OCI-LY3 (cell line): Measurements from ENCODE around the gene KCNE1.

Experiments used
- H2AFZ ChIP-seq: fragments of 200-600, 300-600 bp; shearing (Covaris generic); 2 replicates; pipeline ENCODE4 v1.6.0; 2014; ENCODE audit warnings: antibody characterized with exemption, low read depth, low read length
- H3K27ac ChIP-seq: fragments of 200-600, 300-600 bp; sonication (generic); 2 replicates; pipeline ENCODE4 v1.5.1; 2014; ENCODE audit warnings: mild to moderate bottlenecking, low read length, moderate library complexity, mixed read lengths
- H3K27me3 ChIP-seq: fragments of 200-600, 300-600 bp; sonication (generic); 2 replicates; pipeline ENCODE4 v1.6.1; 2014; ENCODE audit warnings: low read depth, low read length, mixed read lengths
- H3K36me3 ChIP-seq: fragments of 200-600, 300-600 bp; sonication (generic); replicated peaks from 2 replicates; pipeline ENCODE3; 2014; ENCODE audit warnings: low read depth, low read length, mixed read lengths
- H3K4me1 ChIP-seq: fragments of 300-600, 200-600 bp; sonication (generic); 2 replicates; pipeline ENCODE4 v1.6.1; 2014; ENCODE audit warnings: low read length, mixed read lengths
- H3K4me2 ChIP-seq: fragments of 200-600, 300-600 bp; sonication (generic); 2 replicates; pipeline ENCODE4 v1.6.1; 2014; ENCODE audit warnings: low read length, mixed read lengths
- H3K4me3 ChIP-seq: fragments of 300-600, 200-600 bp; sonication (generic); 2 replicates; pipeline ENCODE4 v1.5.1; 2014; ENCODE audit warnings: antibody characterized with exemption, mild to moderate bottlenecking, low read length, moderate library complexity
- H3K79me2 ChIP-seq: fragments of 300-600, 200-600 bp; shearing (Covaris generic); 2 replicates; pipeline ENCODE4 v1.6.1; 2014; ENCODE audit warnings: mild to moderate bottlenecking, low read length, mixed read lengths
- H3K9ac ChIP-seq: fragments of 300-600, 200-600 bp; shearing (Covaris generic); 2 replicates; pipeline ENCODE4 v1.6.0; 2014; ENCODE audit warnings: mild to moderate bottlenecking, low read length, moderate library complexity
- H3K9me3 ChIP-seq: fragments of 200-600, 300-600 bp; shearing (Covaris generic); 2 replicates; pipeline ENCODE4 v1.6.1; 2014; ENCODE audit warnings: low read length, mixed read lengths; ENCODE audit not compliant: insufficient read depth
- H4K20me1 ChIP-seq: fragments of 200-600, 300-600 bp; sonication (generic); 2 replicates; pipeline ENCODE4 v1.6.1; 2016; ENCODE audit warnings: low read length, mixed read lengths; ENCODE audit not compliant: insufficient read depth
- CTCF ChIP-seq: fragments of 200-600, 300-600 bp; sonication (generic); IDR thresholded peaks from 2 replicates; pipeline ENCODE4 v1.5.1; 2014; ENCODE audit warnings: antibody characterized with exemption, low read length, low read depth
- EZH2phosphoT487 ChIP-seq: fragments of 200-600 bp; shearing (Covaris generic); IDR thresholded peaks from 2 replicates; pipeline ENCODE4 v1.6.1; 2018; ENCODE audit warnings: antibody characterized with exemption, mixed run types, low read depth

KCNE1 gene

GRCh38 chr21:34513129-34513675 is 1.2 kb upstream of the KCNE1 start:
- H3K4me1 ChIP-seq, result no peaks in the 10 kb centered on the region
- H3K27me3 ChIP-seq, result no peaks in the 10 kb centered on the region
- no peak overlapping the region for H2AFZ ChIP-seq
- no peaks in the 10 kb centered on the region for H3K36me3 ChIP-seq
- no peak overlapping the region for H3K27ac ChIP-seq
- H3K9me3 ChIP-seq, result no peaks in the 10 kb centered on the region
- H3K9ac ChIP-seq, result no peak overlapping the region
- TF ChIP-seq CTCF, result no peak
- no peak for TF ChIP-seq EZH2phosphoT487
- no peak overlapping the region for H3K4me3 ChIP-seq
- H3K4me2 ChIP-seq, result no peak overlapping the region
- H3K79me2 ChIP-seq, result no peaks in the 10 kb centered on the region
- no peaks in the 10 kb centered on the region for H4K20me1 ChIP-seq

GRCh38 chr21:34511181-34511580 is 829 bp downstream of the KCNE1 start:
- Histone ChIP-seq H3K9me3 (no peaks in the 10 kb centered on the region), H3K4me1 (no peaks in the 10 kb centered on the region), H3K27me3 (no peaks in the 10 kb centered on the region; the same call in 1 of the 2 replicates), H2AFZ (no peak overlapping the region), H3K36me3 (no peaks in the 10 kb centered on the region), H3K9ac (no peak overlapping the region), H3K4me2 (no peak overlapping the region), H3K4me3 (no peak overlapping the region), H3K27ac (no peak overlapping the region), H4K20me1 (no peaks in the 10 kb centered on the region), H3K79me2 (no peaks in the 10 kb centered on the region)
- TF ChIP-seq CTCF (no peak), EZH2phosphoT487 (no peak)

- Histone ChIP-seq H3K27me3 (no peaks in the 10 kb centered on the region; the same call in 1 of the 2 replicates), H3K36me3 (no peaks in the 10 kb centered on the region), H4K20me1 (no peaks in the 10 kb centered on the region), H3K4me2 (no peak overlapping the region), H2AFZ (no peak overlapping the region), H3K4me3 (no peak overlapping the region), H3K27ac (no peak overlapping the region), H3K9me3 (no peaks in the 10 kb centered on the region), H3K79me2 (no peaks in the 10 kb centered on the region), H3K4me1 (no peaks in the 10 kb centered on the region), H3K9ac (no peak overlapping the region)
- TF ChIP-seq CTCF, result peak; percentile 78
- TF ChIP-seq EZH2phosphoT487, result no peak
Measured at GRCh38 chr21:34510148-34511142, 1.6 kb downstream of the KCNE1 start.

- no peaks in the 10 kb centered on the region for H4K20me1 ChIP-seq
- H2AFZ ChIP-seq, result no peak overlapping the region
- H3K4me3 ChIP-seq, result no peak overlapping the region
- H3K79me2 ChIP-seq, result no peaks in the 10 kb centered on the region
- no peaks in the 10 kb centered on the region for H3K9me3 ChIP-seq
- H3K36me3 ChIP-seq, result no peaks in the 10 kb centered on the region
- no peak overlapping the region for H3K9ac ChIP-seq
- no peak overlapping the region for H3K27ac ChIP-seq
- no peaks in the 10 kb centered on the region; the same call in 1 of the 2 replicates for H3K27me3 ChIP-seq
- H3K4me2 ChIP-seq, result no peak overlapping the region
- TF ChIP-seq CTCF, result peak; percentile 26
- TF ChIP-seq EZH2phosphoT487, result no peak
- no peaks in the 10 kb centered on the region for H3K4me1 ChIP-seq
Measured at GRCh38 chr21:34509151-34509550, 2.9 kb downstream of the KCNE1 start.
